ENCODE data around the gene HOXB4. TPM values are rescaled to one million over a fixed set of nuclear protein-coding genes. Genes with fewer than 3 reads are reported as not detected.

HOXB4 gene
- total RNA-seq, 1 donor from 2014 or later = 1.2 TPM

DNA sequence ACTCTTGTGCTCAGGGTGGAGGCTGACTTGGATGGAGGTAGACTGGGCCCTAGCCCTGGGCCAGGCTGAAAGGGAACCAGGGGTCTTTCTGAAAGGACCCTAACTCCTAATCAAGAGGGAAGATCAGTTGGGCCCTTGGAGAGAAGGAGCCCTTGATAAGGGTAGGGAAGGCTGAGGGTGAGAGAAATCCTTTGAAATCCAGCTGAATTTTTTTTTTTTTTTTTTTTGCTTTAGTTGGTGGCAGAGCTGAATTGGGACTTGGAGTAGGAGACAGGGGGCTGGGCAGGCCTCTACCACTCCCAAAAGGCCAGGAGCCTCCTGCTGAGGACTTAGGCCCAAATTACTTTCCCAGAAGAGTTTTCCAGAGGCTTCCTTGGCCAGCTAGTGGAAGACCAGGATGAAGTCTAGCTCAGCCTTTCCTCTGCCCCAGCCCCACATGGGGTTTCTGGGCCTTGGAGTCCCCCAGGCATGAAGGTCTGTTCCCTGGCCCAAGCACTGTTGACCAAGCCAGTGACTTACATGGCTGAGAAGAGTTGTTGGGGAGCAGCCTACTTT is 12.5 kb upstream of the HOXB4 start:
- DNase-seq (ENCODE audit: low read depth in 2 of 2) = no peak

GRCh38 chr17:48589831-48590606 is 11.9 kb upstream of the HOXB4 start, which contains the start of gene HOXB3:
TSS of gene HOXB3 (minus strand) at chr17:48590241. CDS start at chr17:48552474, 37,767 bp downstream.
- DNase-seq (ENCODE audit: low read depth in 2 of 2) = no peak

DNA sequence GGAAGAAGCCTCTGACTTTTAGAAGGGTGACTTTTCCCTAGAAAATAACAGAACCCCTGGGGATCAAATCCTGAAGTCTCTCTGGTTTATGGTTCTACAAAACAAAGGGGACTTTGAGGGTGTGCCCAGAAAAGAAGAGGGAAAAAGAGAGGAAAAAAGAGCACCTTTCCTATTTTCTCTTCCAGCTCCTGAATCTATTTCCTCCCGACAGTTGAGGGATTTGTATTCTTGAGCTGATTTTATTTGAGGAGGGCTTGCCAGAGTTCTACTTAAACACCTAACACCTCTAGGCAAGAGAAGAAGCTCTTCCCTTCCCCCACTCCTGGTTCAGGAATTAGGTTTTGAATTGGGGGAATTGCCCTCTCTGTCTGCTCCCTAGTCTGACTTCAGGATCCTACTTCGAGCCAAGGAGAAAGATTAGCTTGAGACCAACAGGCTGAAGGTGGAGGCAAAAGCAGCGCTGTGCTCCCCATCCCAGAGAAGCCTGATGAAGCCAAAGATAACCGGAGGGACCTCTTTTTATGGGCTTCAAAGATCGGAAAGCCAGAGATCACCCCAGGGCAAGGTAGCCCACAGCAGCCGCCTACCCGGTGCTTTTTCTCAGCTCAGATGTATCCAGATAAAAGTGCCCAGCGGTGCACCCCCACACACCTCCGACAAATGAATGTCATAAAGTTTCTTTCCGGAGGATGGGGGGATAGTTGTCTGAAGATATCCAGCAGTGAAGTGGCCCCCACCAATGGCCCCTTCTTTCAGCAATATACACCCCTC is 11.1 kb upstream of the HOXB4 start:
- no peak for DNase-seq (ENCODE audit: low read depth in 2 of 2)

DNA sequence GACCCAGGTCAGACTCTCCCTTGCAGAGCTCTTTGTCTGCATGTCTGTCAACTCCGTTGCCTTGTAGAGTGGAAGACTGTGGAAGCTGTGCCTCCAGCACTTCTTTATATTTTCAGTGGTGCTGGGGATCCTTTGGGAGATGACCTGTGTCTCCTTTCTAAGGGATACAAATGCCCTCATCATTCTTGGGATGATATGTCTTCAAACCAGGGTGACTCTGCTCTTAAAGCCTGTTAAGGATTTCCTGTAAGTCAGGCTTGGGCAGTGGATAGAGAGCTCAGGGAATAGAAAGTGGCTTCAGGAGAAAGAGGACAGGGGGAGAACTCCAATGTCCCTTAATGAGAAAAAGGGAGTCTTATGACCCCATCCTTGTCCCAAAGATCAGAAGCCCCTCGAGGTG is 10.4 kb upstream of the HOXB4 start:
- no peak for DNase-seq (ENCODE audit: low read depth in 2 of 2)

GRCh38 chr17:48588074-48588415 is 9.9 kb upstream of the HOXB4 start:
- DNase-seq (ENCODE audit: low read depth in 2 of 2) = no peak

DNA sequence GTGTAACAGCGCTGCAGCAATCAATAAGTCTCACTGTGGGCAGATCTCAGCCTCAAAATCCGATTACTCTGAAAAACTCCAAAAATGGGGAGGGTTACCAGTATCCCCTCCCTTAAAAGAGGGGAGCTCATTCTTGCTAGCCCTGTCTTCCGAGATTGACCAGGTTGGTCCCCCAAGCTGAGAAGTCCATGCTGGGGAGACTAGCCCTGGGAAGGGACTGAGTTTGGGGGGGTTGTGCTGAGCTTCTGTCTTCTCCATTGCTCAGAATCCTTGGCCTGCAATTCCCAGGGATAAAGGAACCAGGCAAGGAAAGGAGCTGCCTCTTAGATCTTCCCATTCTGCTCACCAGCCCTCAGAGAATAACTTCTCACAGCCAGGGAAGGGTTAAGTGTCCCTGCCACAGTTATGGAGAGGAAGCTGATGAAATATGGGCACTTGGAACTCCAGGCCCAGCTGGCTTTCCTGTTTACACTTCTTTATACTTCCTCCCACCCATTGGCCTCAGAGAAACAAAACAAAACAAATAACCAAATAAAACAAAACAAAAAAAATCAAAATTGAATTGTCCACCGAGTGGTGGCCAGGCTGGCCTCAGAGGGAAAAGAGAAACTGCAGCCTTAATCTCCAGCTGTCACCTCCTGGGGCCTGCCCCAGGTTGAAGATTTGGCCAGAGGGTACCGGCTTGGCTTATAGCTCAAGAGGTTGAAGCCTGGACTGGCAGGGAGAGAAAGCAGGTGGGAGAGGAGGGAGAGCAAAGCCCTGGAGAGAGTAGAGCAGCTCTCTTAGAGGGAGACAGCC is 9.3 kb upstream of the HOXB4 start:
- peak in 1 of 2 donors; percentile 50 for DNase-seq (ENCODE audit: low read depth in 2 of 2)

GRCh38 chr17:48586355-48587258 is 8.5 kb upstream of the HOXB4 start:
- DNase-seq (ENCODE audit: low read depth in 2 of 2) = no peak

DNA sequence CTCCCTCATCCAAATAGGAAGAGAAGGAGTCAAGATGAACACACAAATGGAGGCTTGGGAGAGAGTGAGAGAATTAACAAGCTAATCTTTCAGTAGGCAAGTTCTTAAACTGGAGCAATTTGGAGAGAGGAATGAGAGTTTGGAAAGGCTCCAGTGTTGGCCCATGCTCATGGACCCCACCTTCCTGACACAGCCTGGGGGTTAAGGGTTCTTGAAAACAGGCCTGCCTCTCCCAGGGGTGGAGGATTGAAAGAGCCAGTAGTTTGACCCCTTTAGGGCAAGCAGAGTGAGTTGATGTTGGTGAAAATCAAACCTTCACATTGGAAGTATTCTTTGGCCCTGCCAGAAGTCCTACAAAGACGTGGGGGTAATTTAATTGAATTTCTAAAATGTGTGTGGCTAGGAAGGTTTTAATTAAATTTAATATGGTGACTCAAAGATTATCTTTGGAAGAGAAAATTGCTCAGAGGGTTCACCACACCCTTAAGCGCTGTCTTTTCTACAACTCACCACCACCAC is 6.1 kb upstream of the HOXB4 start:
- no peak for DNase-seq (ENCODE audit: low read depth in 2 of 2)

DNA sequence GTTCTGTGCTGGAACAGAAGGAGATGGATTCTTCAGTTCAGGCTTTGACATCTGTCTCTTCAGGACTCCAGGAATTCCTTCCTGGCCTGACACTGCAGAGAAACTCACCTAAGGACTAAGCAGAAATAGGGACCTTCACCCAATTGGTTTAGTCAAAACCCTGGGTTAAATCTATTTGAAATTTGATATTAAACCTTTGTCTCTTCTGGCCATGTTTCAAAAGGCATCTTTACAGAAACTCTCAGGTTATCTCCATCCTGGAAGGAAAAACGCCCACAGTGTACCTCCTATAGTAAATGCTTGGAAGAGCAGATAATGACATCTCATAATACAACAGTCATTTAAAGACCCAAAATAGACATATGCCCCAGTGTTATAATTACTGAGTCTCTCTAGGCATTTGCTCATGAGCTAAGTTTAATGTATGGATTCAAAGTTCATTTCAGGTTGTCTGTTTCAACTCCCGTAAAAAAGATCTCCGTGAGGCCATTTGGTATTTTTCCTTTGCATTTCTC is 5.6 kb upstream of the HOXB4 start:
- no peak for DNase-seq (ENCODE audit: low read depth in 2 of 2)

GRCh38 chr17:48582750-48583069 is 4.6 kb upstream of the HOXB4 start:
- no peak for DNase-seq (ENCODE audit: low read depth in 2 of 2)

DNA sequence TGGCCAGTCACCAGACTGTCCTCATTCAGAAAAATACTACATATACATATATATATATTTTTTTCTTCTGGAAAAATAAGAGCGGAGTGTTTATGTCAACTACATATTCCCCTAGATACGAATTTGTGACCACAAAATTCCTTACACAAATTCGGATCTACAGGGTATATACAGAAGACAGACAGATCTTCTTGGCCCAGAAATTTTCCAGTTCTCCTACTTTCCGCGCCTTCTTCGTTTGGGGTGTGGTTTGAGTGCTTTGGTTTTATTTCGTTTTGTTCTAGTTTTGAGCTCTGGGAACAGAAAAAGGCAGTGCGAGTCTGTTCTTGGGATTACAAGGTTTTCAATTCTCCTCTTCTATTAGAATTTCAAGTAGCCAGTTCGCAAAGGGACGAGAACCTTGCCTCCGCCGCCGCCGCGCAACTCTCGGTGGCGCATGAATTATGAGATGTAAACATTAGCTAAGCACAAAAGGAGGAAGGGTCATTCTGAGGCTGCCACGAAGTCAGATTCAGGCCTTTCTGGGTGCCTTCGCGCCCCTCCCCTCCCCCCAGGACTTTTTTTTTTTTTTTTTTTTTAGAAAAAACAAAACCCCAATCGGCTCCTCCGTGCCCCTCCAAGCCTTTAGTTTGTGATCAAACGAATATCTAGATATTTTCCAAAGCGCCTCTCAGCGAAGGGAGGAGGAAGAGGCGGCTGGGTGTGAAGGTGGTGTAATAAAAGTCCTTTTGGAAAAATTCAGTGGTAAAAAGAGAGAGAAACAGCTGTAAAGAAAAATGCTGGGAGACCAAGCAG is 1.8 kb upstream of the HOXB4 start:
- no peak for DNase-seq (ENCODE audit: low read depth in 2 of 2)

DNA sequence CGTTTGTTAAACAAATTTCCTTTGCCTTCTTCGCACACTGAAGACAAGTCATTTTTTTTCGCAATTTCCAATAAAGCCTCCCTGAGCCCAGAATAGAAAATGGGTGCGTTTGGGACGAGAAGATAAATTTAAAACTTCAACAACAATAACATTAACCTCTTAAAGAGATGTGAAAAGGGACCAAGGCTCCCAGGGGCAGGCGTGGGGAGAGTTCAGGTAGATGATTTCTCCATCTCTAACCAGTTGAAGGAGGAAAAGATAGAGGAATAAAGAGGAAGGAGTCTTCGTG is 1.3 kb upstream of the HOXB4 start:
- DNase-seq (ENCODE audit: low read depth in 2 of 2) = no peak

- DNase-seq (ENCODE audit: low read depth in 2 of 2) = peak; percentile 38 to 72
Measured at GRCh38 chr17:48578616-48579470, 693 bp upstream of the HOXB4 start.

GRCh38 chr17:48577330-48577945 is 712 bp downstream of the HOXB4 start:
- peak in 1 of 2 donors; percentile 28 for DNase-seq (ENCODE audit: low read depth in 2 of 2)

DNA sequence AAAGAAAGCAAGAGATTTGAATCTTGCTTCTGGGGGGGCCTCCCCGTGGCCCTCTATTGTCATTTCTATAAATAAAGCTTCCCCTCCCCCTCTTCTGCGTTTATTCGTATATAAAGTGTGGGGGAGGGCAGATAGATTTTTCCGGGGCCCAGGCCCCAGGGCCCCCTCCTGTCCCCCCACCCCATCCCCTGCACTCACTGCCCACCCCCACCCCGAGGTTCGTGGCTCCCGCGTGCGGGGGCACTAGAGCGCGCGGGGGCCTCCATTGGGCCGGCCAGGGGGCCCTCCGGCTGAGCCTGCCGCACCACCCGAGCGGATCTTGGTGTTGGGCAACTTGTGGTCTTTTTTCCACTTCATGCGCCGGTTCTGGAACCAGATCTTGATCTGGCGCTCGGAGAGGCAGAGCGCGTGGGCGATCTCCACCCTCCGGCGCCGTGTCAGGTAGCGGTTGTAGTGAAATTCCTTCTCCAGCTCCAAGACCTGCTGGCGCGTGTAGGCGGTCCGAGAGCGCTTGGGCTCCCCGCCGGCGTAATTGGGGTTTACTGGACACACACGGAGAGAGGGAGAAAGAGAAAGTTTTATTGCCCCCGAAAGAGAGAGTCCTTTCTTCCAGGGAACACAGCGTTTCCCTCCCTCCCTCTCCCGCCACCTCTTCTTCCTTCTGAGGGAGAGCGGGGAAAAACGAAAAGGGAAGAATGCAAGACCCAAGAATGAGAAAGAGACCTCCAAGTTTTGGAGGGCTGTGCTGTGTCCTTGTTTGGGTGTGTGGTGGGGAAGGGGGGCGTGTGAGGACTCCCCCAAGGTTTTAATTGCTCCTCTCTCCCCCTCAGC is 1.5 kb downstream of the HOXB4 start:
- peak; percentile 45 to 54 for DNase-seq (ENCODE audit: low read depth in 2 of 2)

GRCh38 chr17:48575673-48576478 is 2.3 kb downstream of the HOXB4 start:
- DNase-seq (ENCODE audit: low read depth in 2 of 2) = peak; percentile 46 to 48
